ENCODE measurements around the gene KCMF1. TPM values are rescaled to one million over a fixed set of nuclear protein-coding genes. Genes with fewer than 3 reads are reported as not detected.

The KCMF1 gene
- polyA plus RNA-seq, 3 donors = 22.5 to 52.9 (median 28.5) TPM

DNA sequence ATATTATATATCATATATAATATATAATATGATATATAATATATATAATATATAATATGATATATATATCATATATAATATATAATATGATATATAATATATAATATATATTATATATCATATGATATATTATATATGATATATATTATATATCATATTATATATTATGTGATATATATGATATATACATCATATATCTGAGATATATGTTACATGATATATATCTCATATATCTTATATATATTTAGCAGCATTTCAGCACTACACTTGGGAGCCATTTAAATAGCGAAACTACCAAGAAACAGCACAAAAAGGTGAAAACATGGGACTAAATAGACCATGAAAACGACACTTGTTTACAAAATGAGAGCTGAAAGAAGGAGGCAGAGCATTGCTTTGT, 37.3 kb downstream of the KCMF1 start:
- 100% methylated on average over 1 of the region's 2 CpGs for WGBS (ENCODE audit: insufficient coverage)
- Mint-ChIP-seq H3K27ac (no peak overlapping the region), H3K4me1 (peaks cover 58% of the 10 kb centered on the region), H3K4me3 (no peak overlapping the region), H3K36me3 (peaks cover 14 to 20% of the 10 kb centered on the region in 2 donors), H3K9me3 (peaks cover 0 to 5% (median 0%) of the 10 kb centered on the region in 7 donors), H3K27me3 (ENCODE audit: low read depth in 3 of 3) (peaks cover 0 to 1% (median 0%) of the 10 kb centered on the region in 3 donors)
- Histone ChIP-seq H3K36me3 (replicated peaks in 1 of 2; ENCODE audit: control insufficient read depth in 1 of 2, insufficient read depth in 2 of 2, low read length in 2 of 2) (peaks cover 4 to 9% of the 10 kb centered on the region in 2 donors), H3K27ac (ENCODE audit: low read depth in 1 of 2, low read length in 2 of 2) (peak overlapping the region in 1 of 2 donors; percentile 61), H2AFZ (ENCODE audit: insufficient read depth, low read depth, low read length, poor library complexity, severe bottlenecking) (no peak overlapping the region), H3K9me3 (replicated peaks in 1 of 2; ENCODE audit: control insufficient read depth in 1 of 2, insufficient read depth in 1 of 2, low read length in 2 of 2) (no peaks in the 10 kb centered on the region), H3K79me2 (ENCODE audit: insufficient read depth, low read length) (peaks cover 96% of the 10 kb centered on the region), H4K20me1 (ENCODE audit: insufficient read depth, low read length) (peaks cover 50% of the 10 kb centered on the region), H3K9ac (ENCODE audit: insufficient read depth, low read length, poor library complexity, severe bottlenecking) (no peak overlapping the region), H3K4me2 (replicated peaks; ENCODE audit: extremely low read depth, low read length, poor library complexity, severe bottlenecking) (no peak overlapping the region), H3K4me3 (replicated peaks in 1 of 3; ENCODE audit: low read depth in 2 of 3, low read length in 3 of 3) (no peak overlapping the region), H3K4me1 (ENCODE audit: control insufficient read depth in 1 of 2, insufficient read depth in 2 of 2, low read length in 2 of 2) (peaks cover 42 to 54% of the 10 kb centered on the region in 2 donors), H3K27me3 (ENCODE audit: control insufficient read depth in 2 of 2, insufficient read depth in 2 of 2, low read length in 2 of 2) (no peaks in the 10 kb centered on the region)
- DNase-seq = no peak
- TF ChIP-seq CTCF (IDR thresholded peaks at IDR 0.05) = no peak
- intact Hi-C loops (cut with micrococcal nuclease) = loop anchor here in 1 of 2 donors (5.0 kb wide), 1 partner anchor 36 kb away; the partner anchor contains the start of gene KCMF1

- intact Hi-C loops (cut with micrococcal nuclease) = loop anchor here in 1 of 2 donors (5.0 kb wide), 1 partner anchor 37 kb away; the partner anchor contains the start of gene KCMF1
- Histone ChIP-seq H2AFZ (ENCODE audit: insufficient read depth, low read depth, low read length, poor library complexity, severe bottlenecking) (no peak overlapping the region), H3K9me3 (replicated peaks in 1 of 2; ENCODE audit: control insufficient read depth in 1 of 2, insufficient read depth in 1 of 2, low read length in 2 of 2) (no peaks in the 10 kb centered on the region), H3K36me3 (replicated peaks in 1 of 2; ENCODE audit: control insufficient read depth in 1 of 2, insufficient read depth in 2 of 2, low read length in 2 of 2) (peaks cover 4 to 9% of the 10 kb centered on the region in 2 donors), H3K9ac (ENCODE audit: insufficient read depth, low read length, poor library complexity, severe bottlenecking) (no peak overlapping the region), H3K79me2 (ENCODE audit: insufficient read depth, low read length) (peaks cover 96% of the 10 kb centered on the region), H3K27me3 (ENCODE audit: control insufficient read depth in 2 of 2, insufficient read depth in 2 of 2, low read length in 2 of 2) (no peaks in the 10 kb centered on the region), H3K4me2 (replicated peaks; ENCODE audit: extremely low read depth, low read length, poor library complexity, severe bottlenecking) (no peak overlapping the region), H4K20me1 (ENCODE audit: insufficient read depth, low read length) (peaks cover 54% of the 10 kb centered on the region), H3K4me1 (ENCODE audit: control insufficient read depth in 1 of 2, insufficient read depth in 2 of 2, low read length in 2 of 2) (peaks cover 42 to 56% of the 10 kb centered on the region in 2 donors), H3K27ac (ENCODE audit: low read depth in 1 of 2, low read length in 2 of 2) (peak overlapping the region; percentile 42 to 61), H3K4me3 (replicated peaks in 1 of 3; ENCODE audit: low read depth in 2 of 3, low read length in 3 of 3) (no peak overlapping the region)
- DNase-seq = peak; percentile 54 to 80 (median 72)
- peaks cover 0 to 1% (median 0%) of the 10 kb centered on the region in 3 donors for H3K27me3 Mint-ChIP-seq (ENCODE audit: low read depth in 3 of 3)
- H3K4me1 Mint-ChIP-seq = peaks cover 59% of the 10 kb centered on the region
- H3K27ac Mint-ChIP-seq = peak overlapping the region; percentile 72 to 89 (median 87)
- peak overlapping the region in 1 of 2 donors; percentile 51 for H3K4me3 Mint-ChIP-seq
- no peak for TF ChIP-seq CTCF (IDR thresholded peaks at IDR 0.05)
- H3K9me3 Mint-ChIP-seq = peaks cover 0 to 5% (median 0%) of the 10 kb centered on the region in 7 donors
- WGBS (ENCODE audit: insufficient coverage) = no CpG with 5 or more reads among the region's 3 CpGs
- peaks cover 14 to 20% of the 10 kb centered on the region in 2 donors for H3K36me3 Mint-ChIP-seq
Measured at GRCh38 chr2:85009019-85009618, 38.2 kb downstream of the KCMF1 start.
